GM23248 (cell line): ENCODE results near the gene DMWD. TPM values are rescaled to one million over a fixed set of nuclear protein-coding genes. Genes with fewer than 3 reads are reported as not detected.
"Not testable (repeated sequence)": the region's sequence is repeated elsewhere in the genome, so short reads cannot be mapped to it uniquely, and the experiment has no call there.

ENCODE experiments used
- DNase-seq: peaks from one replicate; pipeline ENCODE4 v3.0.0-alpha.2; 2015
- H2AFZ ChIP-seq: fragments of 200-600 bp; sonication (generic); 2 replicates; pipeline ENCODE4 v1.6.1; 2016; ENCODE audit warnings: antibody characterized with exemption
- H3F3A ChIP-seq: fragments of 200-600 bp; sonication (generic); 2 replicates; pipeline ENCODE4 v1.6.1; 2016; ENCODE audit warnings: mild to moderate bottlenecking, antibody characterized with exemption, mixed run types; ENCODE audit not compliant: insufficient read depth
- H3K27ac ChIP-seq: fragments of 200-600 bp; sonication (generic); 2 replicates; pipeline ENCODE4 v1.5.1; 2016; ENCODE audit warnings: mild to moderate bottlenecking
- H3K27me3 ChIP-seq: fragments of 200-600 bp; sonication (generic); replicated peaks from 2 replicates; pipeline ENCODE4 v1.6.1; 2016; ENCODE audit warnings: mild to moderate bottlenecking; ENCODE audit not compliant: insufficient read depth
- H3K36me3 ChIP-seq: fragments of 200-600 bp; sonication (generic); 2 replicates; pipeline ENCODE4 v1.6.1; 2016; ENCODE audit warnings: low read depth, mild to moderate bottlenecking
- H3K4me1 ChIP-seq: fragments of 200-600 bp; sonication (generic); 2 replicates; pipeline ENCODE4 v1.6.1; 2016; ENCODE audit warnings: mild to moderate bottlenecking; ENCODE audit not compliant: insufficient read depth
- H3K4me2 ChIP-seq: fragments of 200-600 bp; sonication (generic); one replicate; pipeline ENCODE4 v1.6.1; 2016; ENCODE audit warnings: mild to moderate bottlenecking; ENCODE audit not compliant: unreplicated experiment
- H3K4me3 ChIP-seq: fragments of 200-600 bp; sonication (generic); 2 replicates; pipeline ENCODE4 v1.5.1; 2016; ENCODE audit warnings: mild to moderate bottlenecking
- H3K79me2 ChIP-seq: fragments of 200-600 bp; sonication (generic); 2 replicates; pipeline ENCODE4 v1.6.1; 2016; ENCODE audit warnings: mild to moderate bottlenecking; ENCODE audit not compliant: insufficient read depth
- H3K9ac ChIP-seq: fragments of 200-600 bp; sonication (generic); 2 replicates; pipeline ENCODE4 v1.6.1; 2016; ENCODE audit warnings: mild to moderate bottlenecking
- H3K9me2 ChIP-seq: fragments of 200-600 bp; sonication (generic); 2 replicates; pipeline ENCODE4 v1.6.1; 2016; ENCODE audit warnings: mixed run types, mild to moderate bottlenecking, moderate library complexity; ENCODE audit not compliant: insufficient read depth
- H3K9me3 ChIP-seq: fragments of 200-600 bp; sonication (generic); one replicate; pipeline ENCODE4 v1.6.1; 2017; ENCODE audit warnings: low read depth
- H4K20me1 ChIP-seq: fragments of 200-600 bp; sonication (generic); 2 replicates; pipeline ENCODE4 v1.6.0; 2016; ENCODE audit not compliant: insufficient read depth
- EZH2 ChIP-seq: fragments of 200-600 bp; sonication (generic); IDR thresholded peaks from 2 replicates; pipeline ENCODE4 v1.6.1; 2018; ENCODE audit warnings: antibody characterized with exemption, mild to moderate bottlenecking; ENCODE audit not compliant: insufficient read depth, poor library complexity, severe bottlenecking
- EZH2phosphoT487 ChIP-seq: fragments of 200-600 bp; sonication (generic); IDR thresholded peaks from 2 replicates; pipeline ENCODE4 v1.6.1; 2018; ENCODE audit warnings: antibody characterized with exemption, moderate library complexity, mild to moderate bottlenecking, low read depth; ENCODE audit not compliant: insufficient read depth
- WGBS, 2 experiments: methylation state at CpG; one replicate each; pipeline ENCODE4 v1.1.6; 2015 to 2017; ENCODE audit warnings: low lambda C conversion rate in 2 of 2, low coverage in 1 of 2; ENCODE audit errors: missing lambda C conversion rate in 2 of 2; 5-methylcytosine and 5-hydroxymethylcytosine counted together
- in situ Hi-C: fragments of 300-500 bp; cut with MboI; formaldehyde crosslinking; loops from 2 replicates; pipeline ENCODE4 v1.15.0; 2020
- polyA plus RNA-seq: library from polyadenylated mRNA; unstranded; fragments of >200 nt; fragmentation: Nextera tagmentation; extraction: Ambion mirVana; gene quantifications from 2 replicates; pipeline ENCODE4 v1.2.1, GENCODE V29; 2016
- total RNA-seq: library from RNA; depleted of rRNA; stranded (reverse); fragments of >200 nt; shearing (Covaris generic); gene quantifications from 2 replicates; pipeline ENCODE4 v1.2.3, GENCODE V29; 2014

The DMWD gene
- total and polyA plus RNA-seq, 2 experiments from 2014 or later: 11.5 to 32.6 TPM

DNA sequence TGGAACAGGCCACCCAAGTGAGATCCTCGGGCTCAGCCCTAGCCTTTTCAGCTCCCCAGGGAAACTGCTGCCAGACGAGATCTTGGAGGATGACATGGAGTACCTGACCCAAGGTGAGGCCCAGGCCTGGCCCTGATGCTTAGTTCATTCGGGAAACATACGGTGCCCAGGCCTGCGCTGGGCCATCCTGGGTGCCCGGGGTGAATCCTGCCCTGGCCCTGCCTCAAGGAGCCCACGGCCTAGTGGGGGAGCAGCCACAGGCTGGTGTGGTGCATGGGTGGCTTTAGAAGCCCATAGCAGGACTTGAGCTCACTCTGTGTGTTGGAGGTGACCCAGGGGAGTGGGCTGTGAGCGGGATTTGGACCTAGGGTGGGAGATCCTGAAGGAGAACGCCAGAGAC, 33.7 kb downstream of the DMWD start:
- no peak overlapping the region for H3K4me2 ChIP-seq
- H4K20me1 ChIP-seq: no peaks in the 10 kb centered on the region
- H3K9me3 ChIP-seq: no peaks in the 10 kb centered on the region
- H3K36me3 ChIP-seq: no peaks in the 10 kb centered on the region
- no peak overlapping the region for H3K9ac ChIP-seq
- no peaks in the 10 kb centered on the region for H3K27me3 ChIP-seq
- in situ Hi-C loops: no loop called here
- no peak overlapping the region for H2AFZ ChIP-seq
- H3K4me3 ChIP-seq: no peak overlapping the region
- no peak for DNase-seq
- H3K27ac ChIP-seq: no peak overlapping the region
- no peaks in the 10 kb centered on the region for H3K79me2 ChIP-seq
- H3K4me1 ChIP-seq: no peaks in the 10 kb centered on the region
- no peak for TF ChIP-seq EZH2phosphoT487
- TF ChIP-seq EZH2: no peak
- no peaks in the 10 kb centered on the region for H3K9me2 ChIP-seq
- no peaks in the 10 kb centered on the region for H3F3A ChIP-seq
- WGBS, 2 experiments: 55 to 70% methylated on average over 9 of the region's 9 CpGs

DNA sequence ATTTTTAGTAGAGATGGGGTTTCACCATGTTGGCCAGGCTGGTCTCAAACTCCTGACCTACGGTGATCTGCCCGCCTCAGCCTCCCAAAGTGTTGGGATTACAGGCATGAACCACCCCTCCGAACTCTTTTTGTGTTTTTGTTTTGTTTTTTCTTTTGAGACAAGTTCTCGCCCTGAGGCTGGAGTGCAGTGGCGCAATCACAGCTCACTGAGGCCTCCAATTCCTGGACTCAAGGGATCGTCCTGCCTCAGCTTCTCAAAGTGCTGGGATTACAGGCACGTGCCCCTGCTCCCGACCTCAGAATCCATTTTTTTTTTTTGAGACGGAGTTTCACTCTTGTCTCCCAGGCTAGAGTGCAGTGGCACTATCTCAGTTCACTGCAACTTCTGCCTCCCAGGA, 35.0 kb downstream of the DMWD start:
- H3K9me3 ChIP-seq: no peaks in the 10 kb centered on the region
- no peaks in the 10 kb centered on the region for H3F3A ChIP-seq
- in situ Hi-C loops: no loop called here
- no peaks in the 10 kb centered on the region for H3K4me1 ChIP-seq
- no peaks in the 10 kb centered on the region for H3K36me3 ChIP-seq
- no peak overlapping the region for H2AFZ ChIP-seq
- H4K20me1 ChIP-seq: no peaks in the 10 kb centered on the region
- H3K9ac ChIP-seq: no peak overlapping the region
- no peaks in the 10 kb centered on the region for H3K27me3 ChIP-seq
- no peak for TF ChIP-seq EZH2
- H3K9me2 ChIP-seq: no peaks in the 10 kb centered on the region
- H3K79me2 ChIP-seq: no peaks in the 10 kb centered on the region
- no peak overlapping the region for H3K4me2 ChIP-seq
- 73 to 78% methylated on average over 8 to 9 of the region's 9 CpGs for WGBS, 2 experiments
- DNase-seq: no peak
- H3K27ac ChIP-seq: no peak overlapping the region
- H3K4me3 ChIP-seq: no peak overlapping the region

DNA sequence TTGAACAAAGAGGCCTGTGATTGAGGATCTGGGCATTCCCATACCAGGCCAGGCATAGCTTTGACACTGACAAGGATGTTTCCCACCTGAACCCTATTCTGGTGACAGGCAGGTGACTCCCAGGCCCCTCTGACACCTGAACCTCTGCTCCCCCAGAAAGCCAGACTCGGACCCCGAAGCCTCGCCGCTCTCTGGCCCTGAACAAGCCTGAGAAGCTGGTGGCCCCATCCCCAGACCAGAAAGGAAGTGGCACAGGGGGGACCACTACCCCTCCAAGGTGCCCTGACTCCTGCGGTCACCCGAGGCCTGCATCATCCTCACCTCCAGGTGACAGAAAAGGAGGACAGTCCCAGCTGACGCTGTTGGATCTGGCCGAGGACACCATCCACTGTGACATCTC, 38.3 kb downstream of the DMWD start:
- Histone ChIP-seq H3K9me3 (no peaks in the 10 kb centered on the region), H3K27me3 (no peaks in the 10 kb centered on the region), H3K4me3 (no peak overlapping the region), H3K4me1 (no peaks in the 10 kb centered on the region), H4K20me1 (no peaks in the 10 kb centered on the region), H3K9ac (no peak overlapping the region), H2AFZ (no peak overlapping the region), H3K79me2 (no peaks in the 10 kb centered on the region), H3K36me3 (no peaks in the 10 kb centered on the region), H3K27ac (no peak overlapping the region), H3K9me2 (no peaks in the 10 kb centered on the region), H3K4me2 (no peak overlapping the region), H3F3A (no peaks in the 10 kb centered on the region)
- TF ChIP-seq EZH2phosphoT487 (no peak), EZH2 (no peak)
- in situ Hi-C loops: no loop called here
- DNase-seq: no peak
- 86 to 87% methylated on average over 8 of the region's 8 CpGs for WGBS, 2 experiments

- Histone ChIP-seq H2AFZ (no peak overlapping the region), H3K4me2 (no peak overlapping the region), H3K79me2 (no peaks in the 10 kb centered on the region), H3K27me3 (no peaks in the 10 kb centered on the region), H3K27ac (no peak overlapping the region), H3K9me3 (no peaks in the 10 kb centered on the region), H3K4me1 (no peaks in the 10 kb centered on the region), H3K9me2 (no peaks in the 10 kb centered on the region), H4K20me1 (no peaks in the 10 kb centered on the region), H3K4me3 (no peak overlapping the region), H3K9ac (no peak overlapping the region), H3K36me3 (no peaks in the 10 kb centered on the region), H3F3A (no peaks in the 10 kb centered on the region)
- in situ Hi-C loops: no loop called here
- DNase-seq: no peak
- 68 to 71% methylated on average over 6 of the region's 6 CpGs for WGBS, 2 experiments
- no peak for TF ChIP-seq EZH2phosphoT487
- no peak for TF ChIP-seq EZH2
These were observed 39.1 kb downstream of the DMWD start for GRCh38 chr19:45753548-45753947.

GRCh38 chr19:45752639-45753038, 40.0 kb downstream of the DMWD start:
- no peaks in the 10 kb centered on the region for H4K20me1 ChIP-seq
- H3F3A ChIP-seq: no peaks in the 10 kb centered on the region
- H3K9me3 ChIP-seq: no peaks in the 10 kb centered on the region
- no peak overlapping the region for H3K4me2 ChIP-seq
- H3K9ac ChIP-seq: no peak overlapping the region
- H3K27ac ChIP-seq: no peak overlapping the region
- peak; percentile 26 for DNase-seq
- no peak overlapping the region for H2AFZ ChIP-seq
- in situ Hi-C loops: no loop called here
- no peaks in the 10 kb centered on the region for H3K9me2 ChIP-seq
- no peak overlapping the region for H3K4me3 ChIP-seq
- no peaks in the 10 kb centered on the region for H3K27me3 ChIP-seq
- H3K36me3 ChIP-seq: no peaks in the 10 kb centered on the region
- H3K79me2 ChIP-seq: no peaks in the 10 kb centered on the region
- TF ChIP-seq EZH2 (no peak), EZH2phosphoT487 (no peak)
- no peaks in the 10 kb centered on the region for H3K4me1 ChIP-seq
- 76 to 85% methylated on average over 9 to 12 of the region's 12 CpGs for WGBS, 2 experiments

DNA sequence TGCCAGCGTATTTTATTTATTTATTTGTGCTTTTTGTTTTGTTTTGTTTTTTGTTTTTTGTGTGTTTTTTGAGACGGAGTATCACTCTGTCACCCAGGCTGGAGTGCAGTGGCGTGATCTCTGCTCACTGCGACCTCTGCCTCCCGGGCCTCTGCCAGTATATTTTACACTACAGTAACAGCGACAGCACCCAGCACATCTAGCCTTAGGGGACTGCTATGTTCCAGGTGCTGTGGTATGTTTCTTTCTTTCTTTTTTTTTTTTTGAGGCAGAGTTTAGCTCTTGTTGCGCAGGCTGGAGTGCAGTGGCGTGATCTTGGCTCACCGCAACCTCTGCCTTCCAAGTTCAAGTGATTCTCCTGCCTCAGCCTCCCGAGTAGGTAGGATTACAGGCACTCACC, 41.2 kb downstream of the DMWD start:
- 82% methylated on average over 10 of the region's 10 CpGs for WGBS, 2 experiments
- H3K79me2 ChIP-seq, H3F3A ChIP-seq, DNase-seq, H3K27ac ChIP-seq, H3K9me2 ChIP-seq, H3K9ac ChIP-seq, H3K9me3 ChIP-seq, H3K36me3 ChIP-seq, H4K20me1 ChIP-seq, H2AFZ ChIP-seq, H3K4me1 ChIP-seq, H3K4me3 ChIP-seq, H3K27me3 ChIP-seq, H3K4me2 ChIP-seq, in situ Hi-C loops: not testable (repeated sequence)
